Stimulated activated CD4-positive, alpha-beta T cell treated with anti-CD3 and anti-CD28 coated beads, Interleukin-4, amount 100 ng/mL, for 48 hours (primary cell): ENCODE results near the gene NHLRC4.
A peak's percentile ranks its signal among the peaks of the same experiment; 100 is the strongest.

Experiments
- DNase-seq, 2 donors: peaks; one replicate each; pipeline ENCODE4 v3.0.0-alpha.2; 2020; ENCODE audit warnings: low read depth in 2 of 2

NHLRC4 gene

GRCh38 chr16:582614-583331 lies 16.0 kb downstream of the NHLRC4 start:
- DNase-seq, result no peak

- DNase-seq, result no peak
Measured at GRCh38 chr16:583470-583814, 16.6 kb downstream of the NHLRC4 start.

- DNase-seq, result no peak
Measured at GRCh38 chr16:583815-584591, 17.2 kb downstream of the NHLRC4 start.

- DNase-seq, result no peak
Measured at GRCh38 chr16:585351-585750, 18.5 kb downstream of the NHLRC4 start.

GRCh38 chr16:586047-586644 lies 19.3 kb downstream of the NHLRC4 start:
- no peak for DNase-seq

GRCh38 chr16:586645-587590 lies 20.1 kb downstream of the NHLRC4 start:
- DNase-seq, result no peak

- peak in 1 of 2 donors; percentile 56 for DNase-seq
Measured at GRCh38 chr16:588639-588888, 21.8 kb downstream of the NHLRC4 start.

- peak; percentile 96 to 98 for DNase-seq
Measured at GRCh38 chr16:588889-589657, 22.3 kb downstream of the NHLRC4 start.

GRCh38 chr16:589658-590187 lies 22.9 kb downstream of the NHLRC4 start, which contains the start of gene RAB40C:
Gene RAB40C, plus strand, starts transcription at chr16:590066. Its CDS starts 226 bp downstream, at chr16:590292.
- DNase-seq, result peak; percentile 99 to 100

- no peak for DNase-seq
Measured at GRCh38 chr16:590188-590814, 23.5 kb downstream of the NHLRC4 start.

- DNase-seq, result no peak
Measured at GRCh38 chr16:590815-591200, 24.0 kb downstream of the NHLRC4 start.

- DNase-seq, result no peak
Measured at GRCh38 chr16:591231-591630, 24.4 kb downstream of the NHLRC4 start.

- no peak for DNase-seq
Measured at GRCh38 chr16:591892-592517, 25.2 kb downstream of the NHLRC4 start.

- DNase-seq, result no peak
Measured at GRCh38 chr16:592518-593306, 25.9 kb downstream of the NHLRC4 start.

GRCh38 chr16:593406-593805 lies 26.6 kb downstream of the NHLRC4 start:
- DNase-seq, result no peak

GRCh38 chr16:593807-594206 lies 27.0 kb downstream of the NHLRC4 start:
- no peak for DNase-seq

- DNase-seq, result no peak
Measured at GRCh38 chr16:595094-595528, 28.3 kb downstream of the NHLRC4 start.

GRCh38 chr16:595942-596735 lies 29.3 kb downstream of the NHLRC4 start:
- no peak for DNase-seq
